ENCODE measurements around the gene HES1. TPM values are rescaled to one million over a fixed set of nuclear protein-coding genes. Genes with fewer than 3 reads are reported as not detected.
A peak's percentile ranks its signal among the peaks of the same experiment; 100 is the strongest.

Gene HES1
- total and polyA plus RNA-seq, 9 of the 15 experiments (the other 6 are each of a cell fraction or from before 2014, with no cell fraction given): 3.4 to 37.0 (median 19.3) TPM

GRCh38 chr3:194137506-194138474 lies 1.8 kb downstream of the HES1 start (continued):
- TF ChIP-seq, protein P1, sequence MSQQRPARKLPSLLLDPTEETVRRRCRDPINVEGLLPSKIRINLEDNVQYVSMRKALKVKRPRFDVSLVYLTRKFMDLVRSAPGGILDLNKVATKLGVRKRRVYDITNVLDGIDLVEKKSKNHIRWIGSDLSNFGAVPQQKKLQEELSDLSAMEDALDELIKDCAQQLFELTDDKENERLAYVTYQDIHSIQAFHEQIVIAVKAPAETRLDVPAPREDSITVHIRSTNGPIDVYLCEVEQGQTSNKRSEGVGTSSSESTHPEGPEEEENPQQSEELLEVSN (IDR thresholded peaks at IDR 0.05; ENCODE audit: borderline replicate concordance in 1 of 2, extremely low read depth in 1 of 2, insufficient read depth in 1 of 2, insufficient read length in 1 of 2, low read depth in 1 of 2, low read length in 1 of 2, poor library complexity in 1 of 2, severe bottlenecking in 1 of 2): peak; percentile 55 to 72
- TF ChIP-seq EP400 (IDR thresholded peaks at IDR 0.05): peak; percentile 75; the same call in 1 of the 2 replicates
- no peak for TF ChIP-seq NEUROD1 (IDR thresholded peaks at IDR 0.05; ENCODE audit: borderline replicate concordance, low read depth, low read length, partially characterized antibody)
- TF ChIP-seq CHD7 (IDR thresholded peaks at IDR 0.05; ENCODE audit: low read depth, low read length): no peak
- TF ChIP-seq CEBPG (CRISPR knock-in tag; IDR thresholded peaks at IDR 0.05): no peak
- no peak for TF ChIP-seq CEBPG (tag; conservative IDR thresholded peaks at IDR 0.05 in 1 of 2, IDR thresholded peaks at IDR 0.05 in 1 of 2)
- no peak; the same call in 1 of the 2 replicates for TF ChIP-seq FOSL1 (tag; conservative IDR thresholded peaks at IDR 0.05)
- no peak; the same call in 1 of the 2 replicates for TF ChIP-seq KAT7 (CRISPR knock-in tag; IDR thresholded peaks at IDR 0.05; ENCODE audit: borderline replicate concordance)
